Hematopoietic multipotent progenitor cell treated with erythropoietin and hydrocortisone succinate and interleukin-3 and kit ligand, for 15 days (in vitro differentiated cells): ENCODE data around the gene MILR1.
"Not testable (repeated sequence)": the region's sequence is repeated elsewhere in the genome, so short reads cannot be mapped to it uniquely, and the experiment has no call there.

Experiments used
- DNase-seq: peaks from one replicate; pipeline ENCODE4 v3.0.0-alpha.2; 2015; ENCODE audit warnings: low spot score

Gene MILR1

GRCh38 chr17:64448665-64449512 lies at the start of gene MILR1:
Gene MILR1 (plus strand): TSS chr17:64449115. CDS start chr17:64449169, 54 bp downstream.
- no peak for DNase-seq

- no peak for DNase-seq
Measured at GRCh38 chr17:64399767-64400156, 49.2 kb upstream of the MILR1 start.

- no peak for DNase-seq
Measured at GRCh38 chr17:64400642-64401041, 48.3 kb upstream of the MILR1 start.

- DNase-seq: no peak
Measured at GRCh38 chr17:64401244-64401860, 47.6 kb upstream of the MILR1 start.

GRCh38 chr17:64401941-64402340 lies 47.0 kb upstream of the MILR1 start:
- DNase-seq: no peak

- no peak for DNase-seq
Measured at GRCh38 chr17:64402469-64402868, 46.4 kb upstream of the MILR1 start.

- no peak for DNase-seq
Measured at GRCh38 chr17:64403881-64404460, 44.9 kb upstream of the MILR1 start.

- DNase-seq: peak; percentile 30
Measured at GRCh38 chr17:64406321-64407200, 42.4 kb upstream of the MILR1 start.

GRCh38 chr17:64410750-64411490 lies 38.0 kb upstream of the MILR1 start:
- DNase-seq: no peak

- DNase-seq: no peak
Measured at GRCh38 chr17:64411999-64412771, 36.7 kb upstream of the MILR1 start.

GRCh38 chr17:64412944-64413381 lies 36.0 kb upstream of the MILR1 start:
- DNase-seq: no peak

GRCh38 chr17:64413513-64413912 lies 35.4 kb upstream of the MILR1 start:
- DNase-seq: no peak

- peak; percentile 60 for DNase-seq
Measured at GRCh38 chr17:64418506-64419339, 30.2 kb upstream of the MILR1 start.

GRCh38 chr17:64420143-64420670 lies 28.7 kb upstream of the MILR1 start:
- peak; percentile 76 for DNase-seq

- DNase-seq: not testable (repeated sequence)
Measured at GRCh38 chr17:64422121-64422520, 26.8 kb upstream of the MILR1 start.

GRCh38 chr17:64423881-64424280 lies 25.0 kb upstream of the MILR1 start:
- DNase-seq: no peak

- DNase-seq: no peak
Measured at GRCh38 chr17:64424324-64424849, 24.5 kb upstream of the MILR1 start.

- no peak for DNase-seq
Measured at GRCh38 chr17:64425191-64425590, 23.7 kb upstream of the MILR1 start.

- no peak for DNase-seq
Measured at GRCh38 chr17:64426596-64426995, 22.3 kb upstream of the MILR1 start.
